Measurements from ENCODE around the gene TYW1. TPM values are rescaled to one million over a fixed set of nuclear protein-coding genes. Genes with fewer than 3 reads are reported as not detected.
A peak's percentile ranks its signal among the peaks of the same experiment; 100 is the strongest.
"Not testable (repeated sequence)": the region's sequence is repeated elsewhere in the genome, so short reads cannot be mapped to it uniquely, and the experiment has no call there.

Gene TYW1
- total and polyA plus RNA-seq, 2 experiments from 2014 or later, result 13.8 to 18.5 TPM

GRCh38 chr7:67040832-67041231 is 44.2 kb downstream of the TYW1 start:
- not testable (repeated sequence) for H3K4me3 ChIP-seq; H3K36me3 ChIP-seq (replicated peaks; ENCODE audit: insufficient read depth, low read depth); H3K4me2 ChIP-seq; H3K4me1 ChIP-seq (ENCODE audit: insufficient read depth); H3K27ac ChIP-seq; H3K9me3 ChIP-seq (ENCODE audit: low read depth); H3K27me3 ChIP-seq; H3K9me2 ChIP-seq (replicated peaks; ENCODE audit: insufficient read depth); H4K20me1 ChIP-seq (ENCODE audit: insufficient read depth, poor library complexity, severe bottlenecking); H3K79me2 ChIP-seq; DNase-seq (ENCODE audit: low spot score); H2AFZ ChIP-seq
- whole genome bisulfite sequencing (ENCODE audit: low lambda C conversion rate, missing lambda C conversion rate), result 38% methylated on average over 2 of the region's 2 CpGs
- TF ChIP-seq CTCF (IDR thresholded peaks at IDR 0.05; ENCODE audit: poor library complexity), result peak; percentile 54

GRCh38 chr7:67042781-67043558 is 46.3 kb downstream of the TYW1 start:
- not testable (repeated sequence) for H3K27ac ChIP-seq; H3K36me3 ChIP-seq (replicated peaks; ENCODE audit: insufficient read depth, low read depth); H3K9me2 ChIP-seq (replicated peaks; ENCODE audit: insufficient read depth); H3K4me1 ChIP-seq (ENCODE audit: insufficient read depth); H3K9me3 ChIP-seq (ENCODE audit: low read depth); H2AFZ ChIP-seq; H3K4me3 ChIP-seq; H3K79me2 ChIP-seq; H3K4me2 ChIP-seq; H4K20me1 ChIP-seq (ENCODE audit: insufficient read depth, poor library complexity, severe bottlenecking); H3K27me3 ChIP-seq
- peak; percentile 35 for DNase-seq (ENCODE audit: low spot score)
- 85% methylated on average over 5 of the region's 5 CpGs for WGBS (ENCODE audit: low lambda C conversion rate, missing lambda C conversion rate)

- not testable (repeated sequence) for H3K79me2 ChIP-seq; H3K36me3 ChIP-seq (replicated peaks; ENCODE audit: insufficient read depth, low read depth); H3K4me1 ChIP-seq (ENCODE audit: insufficient read depth); H3K27me3 ChIP-seq; H3K4me3 ChIP-seq; H3K9me2 ChIP-seq (replicated peaks; ENCODE audit: insufficient read depth); H3K4me2 ChIP-seq; H4K20me1 ChIP-seq (ENCODE audit: insufficient read depth, poor library complexity, severe bottlenecking); H3K27ac ChIP-seq; DNase-seq (ENCODE audit: low spot score); H3K9me3 ChIP-seq (ENCODE audit: low read depth); H2AFZ ChIP-seq
- WGBS (ENCODE audit: low lambda C conversion rate, missing lambda C conversion rate), result 82% methylated on average over 4 of the region's 4 CpGs
Observed at GRCh38 chr7:67043559-67043930, 46.9 kb downstream of the TYW1 start.

- H3K4me1 ChIP-seq (ENCODE audit: insufficient read depth), result no peaks in the 10 kb centered on the region
- no peak for TF ChIP-seq EZH2 (IDR thresholded peaks at IDR 0.05; ENCODE audit: borderline replicate concordance)
- TF ChIP-seq CTCF (IDR thresholded peaks at IDR 0.05; ENCODE audit: poor library complexity), result no peak
- no peak for TF ChIP-seq EZH2phosphoT487 (IDR thresholded peaks at IDR 0.05; ENCODE audit: low read depth, severe bottlenecking, unreplicated experiment)
- H3K27ac ChIP-seq, result no peak overlapping the region
- H3K9me2 ChIP-seq (replicated peaks; ENCODE audit: insufficient read depth), result no peaks in the 10 kb centered on the region
- no peaks in the 10 kb centered on the region for H3K9me3 ChIP-seq (ENCODE audit: low read depth)
- H4K20me1 ChIP-seq (ENCODE audit: insufficient read depth, poor library complexity, severe bottlenecking), result no peaks in the 10 kb centered on the region
- WGBS (ENCODE audit: low lambda C conversion rate, missing lambda C conversion rate), result 97% methylated on average over 4 of the region's 4 CpGs
- no peaks in the 10 kb centered on the region for H3K36me3 ChIP-seq (replicated peaks; ENCODE audit: insufficient read depth, low read depth)
- no peak overlapping the region for H3K4me3 ChIP-seq
- H3K79me2 ChIP-seq, result peaks cover 2% of the 10 kb centered on the region
- H3K4me2 ChIP-seq, result no peak overlapping the region
- H2AFZ ChIP-seq, result no peak overlapping the region
- no peaks in the 10 kb centered on the region for H3K27me3 ChIP-seq
- no peak for DNase-seq (ENCODE audit: low spot score)
Observed at GRCh38 chr7:67045496-67045995, 48.9 kb downstream of the TYW1 start.

GRCh38 chr7:67046819-67047218 is 50.2 kb downstream of the TYW1 start:
- H3K4me2 ChIP-seq; DNase-seq (ENCODE audit: low spot score); H3K9me3 ChIP-seq (ENCODE audit: low read depth); H3K4me1 ChIP-seq (ENCODE audit: insufficient read depth); H3K27me3 ChIP-seq; H3K27ac ChIP-seq; H3K36me3 ChIP-seq (replicated peaks; ENCODE audit: insufficient read depth, low read depth); H4K20me1 ChIP-seq (ENCODE audit: insufficient read depth, poor library complexity, severe bottlenecking); H3K79me2 ChIP-seq; H2AFZ ChIP-seq; H3K9me2 ChIP-seq (replicated peaks; ENCODE audit: insufficient read depth); H3K4me3 ChIP-seq: not testable (repeated sequence)
- 47% methylated on average over 2 of the region's 2 CpGs for WGBS (ENCODE audit: low lambda C conversion rate, missing lambda C conversion rate)

GRCh38 chr7:67049908-67050307 is 53.3 kb downstream of the TYW1 start:
- H3K4me3 ChIP-seq; H4K20me1 ChIP-seq (ENCODE audit: insufficient read depth, poor library complexity, severe bottlenecking); H3K27me3 ChIP-seq; H2AFZ ChIP-seq; H3K4me2 ChIP-seq; H3K4me1 ChIP-seq (ENCODE audit: insufficient read depth); H3K36me3 ChIP-seq (replicated peaks; ENCODE audit: insufficient read depth, low read depth); H3K79me2 ChIP-seq; H3K9me2 ChIP-seq (replicated peaks; ENCODE audit: insufficient read depth); H3K9me3 ChIP-seq (ENCODE audit: low read depth); DNase-seq (ENCODE audit: low spot score); H3K27ac ChIP-seq: not testable (repeated sequence)
- 100% methylated on average over 2 of the region's 2 CpGs for WGBS (ENCODE audit: low lambda C conversion rate, missing lambda C conversion rate)

- not testable (repeated sequence) for H3K9me3 ChIP-seq (ENCODE audit: low read depth); DNase-seq (ENCODE audit: low spot score); H3K27ac ChIP-seq; H2AFZ ChIP-seq; H3K36me3 ChIP-seq (replicated peaks; ENCODE audit: insufficient read depth, low read depth); H4K20me1 ChIP-seq (ENCODE audit: insufficient read depth, poor library complexity, severe bottlenecking); H3K9me2 ChIP-seq (replicated peaks; ENCODE audit: insufficient read depth); H3K4me1 ChIP-seq (ENCODE audit: insufficient read depth); H3K79me2 ChIP-seq; H3K4me2 ChIP-seq; H3K27me3 ChIP-seq; H3K4me3 ChIP-seq
- WGBS (ENCODE audit: low lambda C conversion rate, missing lambda C conversion rate), result 99% methylated on average over 2 of the region's 2 CpGs
Observed at GRCh38 chr7:67052161-67052560, 55.5 kb downstream of the TYW1 start.

All from hepatocyte (in vitro differentiated cells).